Measurements from ENCODE around the gene PLSCR2. TPM values are rescaled to one million over a fixed set of nuclear protein-coding genes. Genes with fewer than 3 reads are reported as not detected.

Gene PLSCR2
- total and polyA plus RNA-seq, 2 of the 8 experiments (the other 6 are each of a cell fraction or from before 2014, with no cell fraction given): not detected

GRCh38 chr3:146507331-146508120 is 38.2 kb upstream of the PLSCR2 start:
- H3K9me3 ChIP-seq (ENCODE audit: insufficient read depth in 2 of 2, low read depth in 1 of 2, low read length in 1 of 2): no peaks in the 10 kb centered on the region
- H3K4ac ChIP-seq (replicated peaks; ENCODE audit: insufficient read length, low read depth, low read length): no peak overlapping the region
- H4K20me1 ChIP-seq (replicated peaks in 1 of 2; ENCODE audit: control insufficient read depth in 1 of 2, insufficient read depth in 2 of 2, low read length in 2 of 2): no peaks in the 10 kb centered on the region
- no peaks in the 10 kb centered on the region; the same call in 1 of the 2 replicates for H3K23me2 ChIP-seq (ENCODE audit: low read depth, low read length)
- no peak overlapping the region for H4K5ac ChIP-seq (ENCODE audit: insufficient read length, low read depth, low read length)
- H2BK120ac ChIP-seq (replicated peaks; ENCODE audit: low read depth, low read length): no peak overlapping the region
- H3K18ac ChIP-seq (ENCODE audit: extremely low read depth, low read length): peak overlapping the region; percentile 66; the same call in 1 of the 2 replicates
- H3K27me3 ChIP-seq (replicated peaks in 1 of 4; ENCODE audit: control insufficient read depth in 3 of 4, extremely low read depth in 1 of 4, insufficient read depth in 3 of 4, low read length in 3 of 4): no peaks in the 10 kb centered on the region
- H3K79me1 ChIP-seq (ENCODE audit: low read depth, low read length): no peaks in the 10 kb centered on the region
- no peak overlapping the region for H3K9ac ChIP-seq (replicated peaks in 1 of 4; ENCODE audit: extremely low read depth in 1 of 4, low read depth in 3 of 4, low read length in 3 of 4)
- H2BK20ac ChIP-seq (ENCODE audit: low read length): 0 out of 2 replicates have a peak overlapping the region, but pooled peaks have one; percentile 37
- FAIRE-seq: no peak
- H4K8ac ChIP-seq (ENCODE audit: extremely low read depth, insufficient read depth, low read length): no peak overlapping the region
- H2BK15ac ChIP-seq (ENCODE audit: low read length): peak overlapping the region; percentile 65; the same call in 1 of the 2 replicates
- no peak overlapping the region for H2AFZ ChIP-seq (ENCODE audit: low read length)
- POLR2A ChIA-PET (ENCODE audit: partially characterized antibody): interaction anchor here (1.0 kb wide), 1 partner anchor 37 kb away, joined by 3 read pairs; the partner anchor contains the start of gene PLSCR1
- H3K14ac ChIP-seq (ENCODE audit: insufficient read length): no peak overlapping the region
- no peak overlapping the region for H3K27ac ChIP-seq (ENCODE audit: low read depth, low read length)
- no peaks in the 10 kb centered on the region for H3K79me2 ChIP-seq (ENCODE audit: control insufficient read depth in 1 of 2, insufficient read depth in 2 of 2, low read length in 2 of 2)
- WGBS, 2 experiments (ENCODE audit: extremely low coverage in 1 of 2, insufficient coverage in 1 of 2, insufficient read length in 1 of 2, insufficient replicate concordance in 2 of 2, low coverage in 1 of 2, low lambda C conversion rate in 2 of 2, missing lambda C conversion rate in 1 of 2): 89% methylated on average over 1 of the region's 1 CpG; no CpG with 5 or more reads in 1 of the 2 experiments
- H4K91ac ChIP-seq (replicated peaks; ENCODE audit: insufficient read length, low read length): peak overlapping the region; percentile 70
- no peak overlapping the region for H3K23ac ChIP-seq (ENCODE audit: insufficient read length)
- DNase-seq (ENCODE audit: low read depth in 1 of 2, low spot score in 2 of 2): no peak
- H2BK12ac ChIP-seq (ENCODE audit: low read depth, low read length): no peak overlapping the region
- H3K4me1 ChIP-seq (replicated peaks in 1 of 4; ENCODE audit: control insufficient read depth in 3 of 4, insufficient read depth in 4 of 4, low read length in 3 of 4): peaks cover 0 to 7% (median 6%) of the 10 kb centered on the region in 4 experiments; a peak in 4 of 7 replicates
- H2AK5ac ChIP-seq (ENCODE audit: low read depth, low read length): no peak overlapping the region; the same call in 1 of the 2 replicates
- peak overlapping the region; percentile 81; the same call in 1 of the 2 replicates for H2BK5ac ChIP-seq (ENCODE audit: low read depth, low read length)
- no peak overlapping the region for H3K4me3 ChIP-seq (ENCODE audit: extremely low read depth in 1 of 4, insufficient read depth in 2 of 4, low read depth in 3 of 4, low read length in 4 of 4)
- H3K36me3 ChIP-seq (ENCODE audit: control insufficient read depth in 2 of 4, insufficient read depth in 4 of 4, low read length in 3 of 4): no peaks in the 10 kb centered on the region; a peak in 2 of 8 replicates
- no peak overlapping the region for H3K4me2 ChIP-seq (ENCODE audit: insufficient read depth in 1 of 2, low read depth in 2 of 2, low read length in 2 of 2)
- CTCF ChIA-PET (ENCODE audit: partially characterized antibody): interaction anchor here (1.5 kb wide), 1 partner anchor 19 kb away, joined by 3 read pairs; no protein-coding TSS in a partner anchor
- H3K56ac ChIP-seq (replicated peaks; ENCODE audit: insufficient read length, low read depth, low read length): no peak overlapping the region
- TF ChIP-seq HDAC6 (IDR thresholded peaks at IDR 0.05; ENCODE audit: low read depth, low read length) (no peak), KDM4A (IDR thresholded peaks at IDR 0.05; ENCODE audit: low read depth, low read length, severe bottlenecking) (no peak), SP1 (IDR thresholded peaks at IDR 0.05; ENCODE audit: low read depth, low read length) (no peak), EP300 (IDR thresholded peaks at IDR 0.05; ENCODE audit: borderline replicate concordance in 1 of 2, low read depth in 2 of 2, low read length in 2 of 2) (no peak), POU5F1 (IDR thresholded peaks at IDR 0.05; ENCODE audit: low read depth, low read length) (no peak), SP2 (IDR thresholded peaks at IDR 0.05; ENCODE audit: low read length) (no peak), CBX8 (IDR thresholded peaks at IDR 0.05; ENCODE audit: borderline replicate concordance, low read depth, low read length) (no peak), TAF7 (optimal IDR thresholded peaks at IDR 0.05; ENCODE audit: borderline replicate concordance, low read depth, low read length) (no peak), CREB1 (IDR thresholded peaks at IDR 0.05) (no peak), E2F6 (IDR thresholded peaks at IDR 0.05) (no peak), FOSL1 (IDR thresholded peaks at IDR 0.05; ENCODE audit: insufficient read depth, low read depth, low read length) (no peak)
